ENCODE results near the gene ZNF358.

Gene ZNF358

GRCh38 chr19:7539827-7540425 lies 24.0 kb downstream of the ZNF358 start:
- no peak for DNase-seq

DNA sequence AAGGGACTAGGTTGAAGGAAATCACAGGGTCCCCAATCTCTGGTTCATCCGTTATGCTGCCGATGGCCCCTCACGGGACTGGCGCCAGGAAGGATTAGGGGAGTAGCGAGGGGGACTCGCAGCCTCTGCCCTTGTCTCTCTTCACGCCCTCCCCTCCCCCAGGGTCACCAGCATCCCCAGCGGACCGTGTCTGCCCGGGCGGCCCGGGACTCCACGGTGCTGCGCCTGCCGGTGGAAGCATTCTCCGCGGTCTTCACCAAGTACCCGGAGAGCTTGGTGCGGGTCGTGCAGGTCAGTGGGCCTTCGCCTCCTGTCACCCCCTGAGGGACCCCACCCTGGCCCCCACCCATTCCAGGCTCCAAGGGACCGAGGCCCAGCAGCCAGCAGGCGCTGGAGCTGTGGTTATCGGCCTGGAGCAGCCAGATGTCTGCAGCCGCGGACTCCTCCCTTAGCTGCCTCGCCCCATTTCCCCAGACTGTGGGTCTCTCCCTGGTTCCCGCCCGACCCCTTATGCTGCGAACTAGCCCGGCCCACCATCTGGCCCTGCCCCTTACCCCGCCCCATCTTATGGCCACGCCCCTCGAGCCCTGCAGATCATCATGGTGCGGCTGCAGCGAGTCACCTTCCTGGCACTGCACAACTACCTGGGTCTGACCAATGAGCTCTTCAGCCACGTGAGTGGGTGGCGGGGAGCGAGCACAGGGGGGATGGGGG lies 25.0 kb downstream of the ZNF358 start:
- peak; percentile 29 for DNase-seq

DNA sequence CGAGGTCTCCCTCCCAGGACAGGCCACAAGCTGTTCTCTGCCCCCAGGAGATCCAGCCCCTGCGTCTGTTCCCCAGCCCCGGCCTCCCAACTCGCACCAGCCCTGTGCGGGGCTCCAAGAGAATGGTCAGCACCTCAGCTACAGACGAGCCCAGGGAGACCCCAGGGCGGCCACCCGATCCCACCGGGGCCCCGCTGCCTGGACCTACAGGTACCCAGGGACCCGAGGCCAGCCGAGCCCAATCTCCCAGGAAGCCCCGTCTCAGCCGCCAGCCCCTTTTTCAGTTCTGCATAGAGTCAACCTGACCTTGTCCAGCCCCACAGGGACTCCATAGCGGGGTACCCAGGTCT lies 25.5 kb downstream of the ZNF358 start:
- DNase-seq, result no peak

DNA sequence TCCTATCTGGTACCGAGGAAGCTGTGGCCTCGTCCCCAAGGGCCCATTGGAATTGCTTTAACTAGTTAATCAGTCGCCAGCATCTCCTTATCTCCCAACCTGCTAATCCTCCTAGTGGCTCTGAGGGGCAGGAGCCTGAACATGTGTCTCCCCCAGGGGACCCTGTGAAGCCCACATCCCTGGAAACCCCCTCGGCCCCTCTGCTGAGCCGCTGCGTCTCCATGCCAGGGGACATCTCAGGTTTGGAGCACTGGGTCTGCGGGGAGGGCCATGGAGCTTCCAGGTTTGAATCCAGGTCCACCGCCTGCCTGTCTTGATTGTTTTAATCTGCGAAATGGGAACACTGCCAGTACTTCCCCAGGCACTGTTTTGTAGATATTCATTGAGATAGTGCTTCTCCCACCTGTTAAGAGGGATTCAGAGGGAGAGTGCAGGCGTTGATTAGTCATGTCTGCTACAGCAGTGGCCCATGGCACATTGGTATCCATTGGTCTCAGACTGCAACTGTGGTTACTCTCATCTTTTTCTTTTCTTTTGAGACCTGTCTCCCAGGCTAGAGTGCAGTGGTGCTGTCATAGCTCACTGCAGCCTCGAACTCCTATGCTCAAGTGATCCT lies 26.0 kb downstream of the ZNF358 start:
- no peak for DNase-seq

- DNase-seq, result no peak
Observed at GRCh38 chr19:7542556-7543348, 26.8 kb downstream of the ZNF358 start.

- no peak for DNase-seq
Observed at GRCh38 chr19:7544626-7545025, 28.7 kb downstream of the ZNF358 start.

- no peak for DNase-seq
Observed at GRCh38 chr19:7545300-7545699, 29.4 kb downstream of the ZNF358 start.

DNA sequence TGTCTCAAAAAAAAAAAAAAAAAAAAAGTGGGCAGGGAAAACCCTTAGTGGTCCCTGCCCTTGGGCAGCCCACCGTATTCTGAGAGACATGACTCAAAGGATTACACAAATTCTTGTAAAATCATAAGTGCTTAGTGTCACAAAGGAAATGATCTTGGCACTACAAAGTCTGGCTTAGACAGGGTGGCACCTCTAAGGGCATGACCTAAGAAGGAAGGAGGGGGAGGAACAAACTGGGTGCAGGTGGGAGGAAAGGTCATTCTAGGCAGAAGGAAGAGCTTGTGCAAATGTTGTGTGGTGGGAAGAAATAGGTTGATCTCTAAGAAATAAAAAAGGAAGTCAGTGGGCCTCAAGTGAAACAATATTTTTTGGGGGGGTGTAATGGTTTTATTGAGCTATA lies 30.0 kb downstream of the ZNF358 start:
- DNase-seq, result no peak

GRCh38 chr19:7547159-7547558 lies 31.3 kb downstream of the ZNF358 start:
- DNase-seq, result no peak

DNA sequence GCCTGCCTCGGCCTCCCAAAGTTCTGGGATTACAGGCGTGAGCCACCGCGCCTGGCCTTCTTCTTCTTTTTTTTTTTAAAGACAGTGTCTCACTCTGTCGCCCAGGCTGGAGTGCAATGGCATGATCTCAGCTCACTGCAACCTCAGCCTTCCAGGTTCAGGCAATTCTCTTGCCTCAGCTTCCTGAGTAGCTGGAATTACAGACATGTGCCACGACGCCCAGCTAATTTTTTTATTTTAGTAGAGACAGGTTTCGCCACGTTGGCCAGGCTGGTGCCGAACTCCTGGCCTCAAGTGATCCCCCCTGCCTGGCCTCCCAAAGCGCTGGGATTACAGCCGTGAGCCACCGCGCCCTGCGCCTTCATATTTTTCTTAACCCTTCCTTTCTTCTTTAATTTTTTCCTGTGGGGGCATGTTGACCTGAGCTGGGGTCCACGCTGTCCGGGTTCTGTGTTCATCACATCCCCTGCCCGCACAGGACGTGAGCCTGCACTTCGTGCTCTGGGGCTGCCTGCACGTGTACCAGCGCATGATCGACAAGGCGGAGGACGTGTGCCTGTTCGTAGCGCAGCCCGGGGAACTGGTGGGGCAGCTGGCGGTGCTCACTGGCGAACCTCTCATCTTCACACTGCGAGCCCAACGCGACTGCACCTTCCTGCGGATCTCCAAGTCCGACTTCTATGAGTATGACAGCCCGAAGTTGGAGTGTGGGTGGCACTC lies 33.7 kb downstream of the ZNF358 start:
- DNase-seq, result no peak

DNA sequence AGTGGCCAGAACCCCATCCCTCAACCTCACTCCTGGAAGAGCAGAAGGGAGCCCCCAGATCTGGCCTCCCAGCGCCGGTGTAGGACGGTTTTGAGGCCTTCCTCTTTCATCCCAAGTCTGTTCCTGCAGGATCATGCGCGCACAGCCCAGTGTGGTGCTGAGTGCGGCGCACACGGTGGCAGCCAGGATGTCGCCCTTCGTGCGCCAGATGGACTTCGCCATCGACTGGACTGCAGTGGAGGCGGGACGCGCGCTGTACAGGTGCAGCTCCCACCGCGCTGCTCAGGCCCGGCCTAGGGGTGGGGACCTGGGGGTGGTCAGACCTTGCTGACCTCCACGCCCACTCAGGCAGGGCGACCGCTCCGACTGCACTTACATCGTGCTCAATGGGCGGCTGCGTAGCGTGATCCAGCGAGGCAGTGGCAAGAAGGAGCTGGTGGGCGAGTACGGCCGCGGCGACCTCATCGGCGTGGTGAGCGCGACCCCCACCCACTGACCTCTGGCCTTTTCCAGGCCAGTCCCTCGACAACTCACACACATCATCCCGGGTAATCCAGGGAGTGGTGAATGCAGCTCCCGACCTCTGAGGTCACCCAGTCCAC lies 34.4 kb downstream of the ZNF358 start:
- no peak for DNase-seq

DNA sequence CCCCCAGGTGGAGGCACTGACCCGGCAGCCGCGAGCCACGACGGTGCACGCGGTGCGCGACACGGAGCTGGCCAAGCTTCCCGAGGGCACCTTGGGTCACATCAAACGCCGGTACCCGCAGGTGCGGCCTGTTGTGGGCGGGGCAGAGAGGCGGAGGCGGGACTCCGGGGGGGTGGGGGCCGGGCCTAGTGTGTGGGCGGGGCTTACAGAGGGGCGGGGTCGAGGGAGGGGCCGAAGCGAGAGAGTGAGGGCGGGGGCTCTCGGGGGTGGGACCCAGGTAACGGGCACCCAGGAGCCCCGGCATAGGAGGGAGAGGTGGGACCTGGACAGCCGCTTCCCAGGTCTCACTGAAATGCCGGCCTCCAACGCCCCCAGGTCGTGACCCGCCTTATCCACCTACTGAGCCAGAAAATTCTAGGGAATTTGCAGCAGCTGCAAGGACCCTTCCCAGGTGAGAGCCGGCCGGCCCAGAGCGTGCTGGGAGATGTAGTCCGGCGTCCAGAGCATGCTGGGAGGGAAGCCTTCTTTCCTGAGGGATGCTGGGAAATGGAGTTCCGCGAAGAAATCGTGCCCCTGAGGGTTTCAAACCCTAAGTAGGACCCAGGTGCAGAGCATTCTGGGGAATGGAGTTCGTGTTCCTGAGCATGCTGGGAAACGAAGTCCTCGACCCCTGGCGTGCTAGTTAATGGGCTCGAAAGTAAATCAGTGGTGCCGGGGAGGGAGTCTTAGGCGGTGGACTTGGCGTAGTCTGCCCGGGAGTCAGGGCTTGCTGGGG lies 35.3 kb downstream of the ZNF358 start:
- peak; percentile 22 for DNase-seq

- no peak for DNase-seq
Observed at GRCh38 chr19:7552781-7553180, 36.9 kb downstream of the ZNF358 start.

DNA sequence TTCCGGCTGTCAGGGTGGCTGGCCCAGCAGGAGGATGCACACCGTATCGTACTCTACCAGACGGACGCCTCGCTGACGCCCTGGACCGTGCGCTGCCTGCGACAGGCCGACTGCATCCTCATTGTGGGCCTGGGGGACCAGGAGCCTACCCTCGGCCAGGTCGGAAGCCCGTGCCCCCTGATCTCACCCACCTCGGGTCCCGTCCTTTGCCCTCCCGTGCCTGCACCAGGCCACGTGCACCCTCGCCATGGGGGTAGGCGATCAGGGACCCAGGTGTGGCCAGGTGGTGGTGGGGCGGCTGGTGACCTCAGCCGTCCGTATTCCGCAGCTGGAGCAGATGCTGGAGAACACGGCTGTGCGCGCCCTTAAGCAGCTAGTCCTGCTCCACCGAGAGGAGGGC lies 38.7 kb downstream of the ZNF358 start:
- no peak for DNase-seq

DNA sequence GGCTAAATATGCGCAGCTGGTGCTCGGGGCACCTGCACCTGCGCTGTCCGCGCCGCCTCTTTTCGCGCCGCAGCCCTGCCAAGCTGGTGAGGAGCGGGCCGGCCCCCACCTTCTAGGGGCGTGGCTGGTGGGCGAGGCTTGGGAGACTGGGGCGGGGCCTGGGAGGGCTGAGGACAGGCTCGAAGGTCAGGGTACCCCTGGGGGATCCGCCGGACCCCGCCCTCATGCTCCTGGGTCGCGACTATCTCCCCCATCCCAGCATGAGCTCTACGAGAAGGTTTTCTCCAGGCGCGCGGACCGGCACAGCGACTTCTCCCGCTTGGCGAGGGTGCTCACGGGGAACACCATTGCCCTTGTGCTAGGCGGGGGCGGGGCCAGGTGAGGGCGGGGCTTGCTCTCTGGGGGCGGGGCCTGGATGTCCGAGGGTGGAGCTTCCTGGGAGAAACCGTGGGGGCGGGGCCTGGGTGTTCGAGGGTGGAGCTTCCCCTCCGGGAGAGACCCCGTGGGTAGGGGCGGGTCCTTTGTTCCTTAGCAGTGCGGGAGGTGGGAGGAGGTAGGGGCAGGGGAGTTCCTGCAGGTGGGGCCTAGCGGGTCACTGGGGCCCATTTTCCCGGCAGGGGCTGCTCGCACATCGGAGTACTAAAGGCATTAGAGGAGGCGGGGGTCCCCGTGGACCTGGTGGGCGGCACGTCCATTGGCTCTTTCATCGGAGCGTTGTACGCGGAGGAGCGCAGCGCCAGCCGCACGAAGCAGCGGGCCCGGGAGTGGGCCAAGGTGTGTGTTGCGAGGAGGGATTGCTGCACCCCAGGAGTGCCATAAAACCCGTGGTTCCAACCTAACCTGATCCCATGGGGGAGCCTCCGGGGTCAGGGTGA lies 39.3 kb downstream of the ZNF358 start:
- no peak for DNase-seq

DNA sequence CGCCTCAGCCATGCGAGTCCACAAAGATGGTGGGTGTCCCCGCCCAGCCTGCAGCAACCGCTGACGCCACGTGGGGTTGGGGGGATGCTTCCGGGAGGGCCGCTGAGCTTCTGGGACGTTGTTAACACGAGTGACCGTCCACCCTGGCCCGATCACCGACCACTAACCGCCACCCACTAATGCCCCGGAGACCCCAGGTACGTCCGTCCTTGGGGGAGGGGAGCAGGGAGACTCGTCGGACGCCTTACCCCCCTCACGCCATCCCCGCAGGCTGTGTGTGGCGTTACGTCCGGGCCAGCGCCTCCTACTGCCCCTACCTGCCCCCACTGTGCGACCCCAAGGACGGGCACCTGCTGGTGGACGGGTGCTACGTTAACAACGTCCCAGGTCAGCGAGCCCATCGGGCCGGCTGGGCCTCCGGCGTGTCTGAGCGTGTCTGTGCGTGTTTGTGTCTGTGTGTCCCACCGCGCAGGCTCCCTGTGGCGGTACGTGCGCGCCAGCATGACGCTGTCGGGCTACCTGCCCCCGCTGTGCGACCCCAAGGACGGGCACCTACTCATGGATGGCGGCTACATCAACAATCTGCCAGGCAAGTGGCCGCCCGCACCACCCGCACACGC lies 40.9 kb downstream of the ZNF358 start:
- DNase-seq, result no peak

- DNase-seq, result no peak
Observed at GRCh38 chr19:7558667-7559066, 42.8 kb downstream of the ZNF358 start.

DNA sequence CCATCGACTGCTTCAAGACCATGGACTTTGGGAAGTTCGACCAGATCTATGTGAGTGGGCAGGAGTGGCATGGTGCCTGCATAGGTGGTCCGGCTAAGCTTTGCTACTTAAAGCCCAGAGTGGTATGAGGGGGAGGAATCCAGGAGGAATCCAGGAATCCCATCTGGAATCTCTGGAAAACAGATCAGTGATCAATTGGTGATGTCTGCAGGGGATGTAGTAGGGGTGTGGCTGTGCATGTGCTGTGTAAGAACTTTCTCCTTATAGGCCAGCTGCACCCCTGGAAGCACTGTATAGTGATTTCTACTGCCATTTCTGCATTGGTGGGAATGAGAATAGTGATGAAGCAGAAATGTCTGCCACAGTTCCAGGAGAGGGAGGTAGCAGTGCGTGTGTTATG lies 43.2 kb downstream of the ZNF358 start:
- no peak for DNase-seq

GRCh38 chr19:7560255-7560654 lies 44.4 kb downstream of the ZNF358 start:
- DNase-seq, result no peak

DNA sequence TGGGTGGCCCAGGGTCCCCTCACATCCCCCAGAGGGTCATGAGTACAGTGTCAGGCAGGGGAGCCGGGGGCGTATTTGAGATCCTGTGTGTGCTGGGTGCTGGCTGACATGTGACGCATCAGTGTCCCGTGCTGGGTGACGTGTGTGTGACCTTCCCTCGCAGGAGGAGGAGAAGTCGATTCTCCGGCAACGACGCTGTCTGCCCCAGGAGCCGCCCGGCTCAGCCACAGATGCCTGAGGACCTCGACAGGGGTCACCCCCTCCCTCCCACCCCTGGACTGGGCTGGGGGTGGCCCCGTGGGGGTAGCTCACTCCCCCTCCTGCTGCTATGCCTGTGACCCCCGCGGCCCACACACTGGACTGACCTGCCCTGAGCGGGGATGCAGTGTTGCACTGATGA lies 45.4 kb downstream of the ZNF358 start:
- no peak for DNase-seq

Measured in stimulated activated CD4-positive, alpha-beta T cell treated with anti-CD3 and anti-CD28 coated beads, Interleukin-12 subunit alpha, Interleukin-12 subunit beta, amount 100 ng/mL, for 4 hours (primary cell).